Fibroblast of skin of scalp (primary cell): ENCODE data around the gene SEC24B.

ENCODE experiments used
- DNase-seq: peaks from one replicate; pipeline ENCODE4 v3.0.0-alpha.2; 2013

SEC24B gene

GRCh38 chr4:109588176-109588575, 154.6 kb downstream of the SEC24B start:
- DNase-seq = no peak

- DNase-seq = no peak
These were observed 155.5 kb downstream of the SEC24B start for GRCh38 chr4:109589119-109589518.

- DNase-seq = no peak
These were observed 156.0 kb downstream of the SEC24B start for GRCh38 chr4:109589605-109590004.
